GM12878 (cell line): Measurements from ENCODE around the gene NOL4L. TPM values are rescaled to one million over a fixed set of nuclear protein-coding genes. Genes with fewer than 3 reads are reported as not detected.

Source experiments
- ATAC-seq: fragments of 200-7000 bp; cut with Tn5 transposase; 3 replicates; pipeline ENCODE4 v1.9.1; 2020; ENCODE audit warnings: mild to moderate bottlenecking, moderate library complexity
- BruUV-seq: library from RNA; stranded (reverse); fragments of 400-500 nt; replicated peaks from 2 replicates; lab custom pipeline; 2021; lab: Mats Ljungman, UMichigan
- CTCF ChIA-PET: fragments of 300-600 bp; sonication (Branson Sonifier 250); formaldehyde crosslinking; extraction: SDS; loops from one replicate; lab custom pipeline; 2021; ENCODE audit warnings: inconsistent platforms; lab: Yijun Ruan, JAX
- POLR2A ChIA-PET: fragments of 350-600 bp; formaldehyde crosslinking; extraction: SDS; loops from one replicate; lab custom pipeline; 2021; ENCODE audit warnings: inconsistent platforms; lab: Charles Lee
- RAD21 ChIA-PET: fragments of 300-600 bp; sonication (Branson Sonifier 250); formaldehyde crosslinking; loops from one replicate; lab custom pipeline; 2023; ENCODE audit warnings: antibody characterized with exemption; ENCODE audit not compliant: unreplicated experiment; lab: Charles Lee
- SMC1A ChIA-PET: fragments of 300-600 bp; sonication (Branson Sonifier 250); formaldehyde crosslinking; loops from one replicate; lab custom pipeline; 2023; ENCODE audit not compliant: unreplicated experiment, uncharacterized antibody; lab: Charles Lee
- DNase-seq: peaks from one replicate; pipeline ENCODE4 v3.0.0-alpha.2; 2011; ENCODE audit warnings: low read depth, low spot score
- FAIRE-seq: peaks from 3 replicates; lab custom pipeline; 2011; peaks lifted over from hg19 to GRCh38; lab: Jason Lieb, UNC
- H2AFZ ChIP-seq: 2 replicates; pipeline ENCODE4 v1.6.0; 2011; ENCODE audit warnings: low read depth, low read length, control low read depth; ENCODE audit not compliant: control insufficient read depth
- H3K27ac ChIP-seq: 2 replicates; pipeline ENCODE4 v1.5.1; 2011; ENCODE audit warnings: control low read depth; ENCODE audit not compliant: control insufficient read depth, insufficient read depth
- H3K27me3 ChIP-seq, 2 experiments: replicated peaks in 1 of 2; 2 replicates each; pipeline versions ENCODE4 v1.6.0 to v1.6.1; 2011; ENCODE audit warnings: low read length in 1 of 2; ENCODE audit not compliant: control insufficient read depth in 2 of 2, insufficient read depth in 2 of 2
- H3K36me3 ChIP-seq, 2 experiments: 2 replicates each; pipeline ENCODE4 v1.5.1; 2011; ENCODE audit warnings: low read length in 1 of 2; ENCODE audit not compliant: control insufficient read depth in 2 of 2, insufficient read depth in 2 of 2
- H3K4me1 ChIP-seq: 2 replicates; pipeline ENCODE4 v1.6.1; 2011; ENCODE audit warnings: mild to moderate bottlenecking, low read length, moderate library complexity, mixed read lengths; ENCODE audit not compliant: control insufficient read depth, insufficient read depth
- H3K4me2 ChIP-seq: 2 replicates; pipeline ENCODE4 v1.6.0; 2011; ENCODE audit warnings: control low read depth; ENCODE audit not compliant: control insufficient read depth, insufficient read depth
- H3K4me3 ChIP-seq: fragments of 200-600 bp; sonication (generic); 2 replicates; pipeline ENCODE4 v1.5.1; 2016
- H3K79me2 ChIP-seq: 2 replicates; pipeline ENCODE4 v1.6.0; 2011; ENCODE audit warnings: low read length; ENCODE audit not compliant: control insufficient read depth, insufficient read depth
- H3K9ac ChIP-seq: 2 replicates; pipeline ENCODE4 v1.8.0; 2011; ENCODE audit warnings: low read length, control low read depth, mixed read lengths; ENCODE audit not compliant: control insufficient read depth, insufficient read depth
- H3K9me3 ChIP-seq: replicated peaks from 3 replicates; pipeline ENCODE4 v1.5.1; 2011; ENCODE audit warnings: mild to moderate bottlenecking, low read length; ENCODE audit not compliant: control insufficient read depth, insufficient read depth
- H4K20me1 ChIP-seq: 2 replicates; pipeline ENCODE4 v1.6.0; 2011; ENCODE audit not compliant: control insufficient read depth, insufficient read depth
- BACH1 ChIP-seq: fragments of 450-650 bp; IDR thresholded peaks from 2 replicates; pipeline ENCODE4 v1.6.1; 2017; ENCODE audit warnings: mild to moderate bottlenecking, borderline replicate concordance
- BMI1 ChIP-seq: fragments of 450-650 bp; IDR thresholded peaks from 2 replicates; pipeline ENCODE4 v1.6.1; 2016; ENCODE audit warnings: mild to moderate bottlenecking, moderate library complexity, borderline replicate concordance
- CREM ChIP-seq: IDR thresholded peaks from 2 replicates; pipeline ENCODE4 v1.6.1; 2014; ENCODE audit warnings: antibody characterized with exemption, low read depth
- EGR1 ChIP-seq, 2 experiments: IDR thresholded peaks; 1 replicate in 1 of 2; 2 replicates in 1 of 2; pipeline ENCODE4 v1.6.1; 2011 to 2012; ENCODE audit warnings: low read depth in 2 of 2, low read length in 2 of 2, borderline replicate concordance in 1 of 2, mild to moderate bottlenecking in 1 of 2, moderate library complexity in 1 of 2
- ESRRA ChIP-seq: IDR thresholded peaks from 2 replicates; pipeline ENCODE4 v1.6.1; 2012; ENCODE audit warnings: mild to moderate bottlenecking, low read length, improper control_type of control experiment
- EZH2 ChIP-seq: IDR thresholded peaks from 2 replicates; pipeline ENCODE4 v1.6.1; 2012; ENCODE audit warnings: low read depth, mild to moderate bottlenecking, control low read depth, inconsistent platforms, low read length, borderline replicate concordance; ENCODE audit not compliant: control insufficient read depth
- LARP7 ChIP-seq: fragments of 450-650 bp; IDR thresholded peaks from 2 replicates; pipeline ENCODE4 v1.6.1; 2017; ENCODE audit warnings: mild to moderate bottlenecking
- MTA2 ChIP-seq: fragments of 450-650 bp; IDR thresholded peaks from 2 replicates; pipeline ENCODE4 v1.6.1; 2016; ENCODE audit warnings: low read depth, mild to moderate bottlenecking, moderate library complexity
- NRF1 ChIP-seq: conservative IDR thresholded peaks from 2 replicates; pipeline ENCODE4 v1.6.1; 2011; ENCODE audit warnings: mild to moderate bottlenecking, low read depth, low read length, improper control_type of control experiment
- POLR2A ChIP-seq: IDR thresholded peaks from 2 replicates; pipeline ENCODE4 v1.6.1; 2011; ENCODE audit warnings: low read depth, mild to moderate bottlenecking, low read length
- RAD51 ChIP-seq: fragments of 450-650 bp; IDR thresholded peaks from 2 replicates; pipeline ENCODE4 v1.6.1; 2016; ENCODE audit warnings: moderate library complexity, mild to moderate bottlenecking, inconsistent platforms
- SIX5 ChIP-seq: IDR thresholded peaks from 2 replicates; pipeline ENCODE4 v1.6.1; 2011; ENCODE audit warnings: mild to moderate bottlenecking, low read depth, low read length, moderate library complexity; ENCODE audit not compliant: severe bottlenecking
- SPI1 ChIP-seq: IDR thresholded peaks from 2 replicates; pipeline ENCODE4 v1.6.1; 2011; ENCODE audit warnings: low read depth, mild to moderate bottlenecking, low read length, moderate library complexity, borderline replicate concordance; ENCODE audit not compliant: insufficient read depth
- SRF ChIP-seq, 2 experiments: IDR thresholded peaks; 2 replicates each; pipeline ENCODE4 v1.6.1; 2011; ENCODE audit warnings: low read depth in 2 of 2, low read length in 2 of 2, mild to moderate bottlenecking in 1 of 2, moderate library complexity in 1 of 2
- TARDBP ChIP-seq: IDR thresholded peaks from 2 replicates; pipeline ENCODE4 v1.6.1; 2016; ENCODE audit warnings: borderline replicate concordance
- TCF12 ChIP-seq: IDR thresholded peaks from 2 replicates; pipeline ENCODE4 v1.6.1; 2011; ENCODE audit warnings: low read depth, mild to moderate bottlenecking, low read length
- WRNIP1 ChIP-seq: IDR thresholded peaks from 2 replicates; pipeline ENCODE4 v1.6.1; 2011; ENCODE audit warnings: low read depth, low read length, improper control_type of control experiment, borderline replicate concordance
- YY1 ChIP-seq: IDR thresholded peaks from 2 replicates; pipeline ENCODE4 v1.6.1; 2011; ENCODE audit warnings: low read depth, mild to moderate bottlenecking, low read length
- ZBTB33 ChIP-seq: fragments of 450-650 bp; IDR thresholded peaks from 2 replicates; pipeline ENCODE4 v1.6.1; 2017; ENCODE audit warnings: mild to moderate bottlenecking
- WGBS: methylation state at CpG from one replicate; pipeline ENCODE4 v1.1.6; 2016; ENCODE audit warnings: low lambda C conversion rate; ENCODE audit not compliant: insufficient replicate concordance, insufficient coverage; ENCODE audit errors: missing lambda C conversion rate; 5-methylcytosine and 5-hydroxymethylcytosine counted together
- in situ Hi-C: fragments of 300-500 bp; cut with MboI; formaldehyde crosslinking; loops from 9 replicates; pipeline ENCODE4 v1.14.3; 2018; ENCODE audit warnings: mixed read lengths
- intact Hi-C: fragments of 100-400 bp; cut with micrococcal nuclease; formaldehyde crosslinking; loops from one replicate; pipeline ENCODE4 v1.14.2; 2022; ENCODE audit not compliant: unreplicated experiment
- polyA plus RNA-seq, 11 experiments: library from polyadenylated mRNA; depleted of rRNA in 4 of 11; unstranded in 6 of 11; stranded (reverse) in 5 of 11; fragments of >200 nt; fragmentation: Nextera tagmentation in 4 of 11; fragmentation: Illumina TruSeq in 1 of 11; extraction: Ambion mirVana in 4 of 11; extraction: Trizol in 1 of 11; gene quantifications; 1 replicate in 1 of 11; 2 replicates in 10 of 11; pipeline versions ENCODE4 v1.2.1 to v1.2.3, GENCODE V29; 2011 to 2016; ENCODE audit warnings: inconsistent platforms in 2 of 11, missing spikeins in 2 of 11, low read depth in 1 of 11
- total RNA-seq, 4 experiments: library from RNA; depleted of rRNA in 3 of 4; stranded (reverse); fragments of >200 nt in 3 of 4; fragmentation: Illumina TruSeq in 1 of 4; extraction: Trizol in 1 of 4; gene quantifications; 2 replicates each; pipeline versions ENCODE4 v1.2.1 to v1.2.3, GENCODE V29; 2013 to 2021
- TF ChIP-seq, protein P1 (sequence below): IDR thresholded peaks from 2 replicates; pipeline ENCODE4 v1.6.1; 2011; ENCODE audit warnings: low read depth, low read length, improper control_type of control experiment, borderline replicate concordance

The NOL4L gene
- total and polyA plus RNA-seq, 10 of the 15 experiments (the other 5 are each of a cell fraction or from before 2014, with no cell fraction given), result 2.3 to 24.0 (median 8.0) TPM

- Histone ChIP-seq H3K27me3 (no peaks in the 10 kb centered on the region), H4K20me1 (no peaks in the 10 kb centered on the region), H3K4me2 (peak overlapping the region; percentile 79), H3K9me3 (no peaks in the 10 kb centered on the region), H3K4me3 (peak overlapping the region; percentile 61), H2AFZ (peak overlapping the region; percentile 65), H3K79me2 (no peaks in the 10 kb centered on the region; the same call in 1 of the 2 replicates), H3K4me1 (peaks cover 46% of the 10 kb centered on the region), H3K27ac (peak overlapping the region; percentile 64), H3K36me3 (no peaks in the 10 kb centered on the region), H3K9ac (peak overlapping the region; percentile 37; the same call in 1 of the 2 replicates)
- TF ChIP-seq BMI1 (peak; percentile 81), CREM (0 out of 2 replicates have a peak, but pooled peaks have one; percentile 4), TARDBP (no peak), EGR1 (IDR thresholded peaks at IDR 0.05; ENCODE audit: borderline replicate concordance in 1 of 2, low read depth in 2 of 2, low read length in 2 of 2) (peak in 1 of 2 experiments; percentile 77; a peak in 1 of 3 replicates), POLR2A (peak; percentile 45; the same call in 1 of the 2 replicates), SPI1 (peak; percentile 51; the same call in 1 of the 2 replicates), BACH1 (0 out of 2 replicates have a peak, but pooled peaks have one; percentile 18), ZBTB33 (no peak), WRNIP1 (no peak), TCF12 (0 out of 2 replicates have a peak, but pooled peaks have one; percentile 3), MTA2 (no peak), RAD51 (no peak), SIX5 (no peak), YY1 (no peak), ESRRA (no peak), EZH2 (no peak), SRF (IDR thresholded peaks at IDR 0.05; ENCODE audit: low read depth in 2 of 2, low read length in 2 of 2) (0 out of 4 replicates have a peak, but pooled peaks of 1 of the 2 experiments have one; percentile 1), LARP7 (0 out of 2 replicates have a peak, but pooled peaks have one; percentile 18), NRF1 (peak; percentile 49)
- TF ChIP-seq, protein P1, sequence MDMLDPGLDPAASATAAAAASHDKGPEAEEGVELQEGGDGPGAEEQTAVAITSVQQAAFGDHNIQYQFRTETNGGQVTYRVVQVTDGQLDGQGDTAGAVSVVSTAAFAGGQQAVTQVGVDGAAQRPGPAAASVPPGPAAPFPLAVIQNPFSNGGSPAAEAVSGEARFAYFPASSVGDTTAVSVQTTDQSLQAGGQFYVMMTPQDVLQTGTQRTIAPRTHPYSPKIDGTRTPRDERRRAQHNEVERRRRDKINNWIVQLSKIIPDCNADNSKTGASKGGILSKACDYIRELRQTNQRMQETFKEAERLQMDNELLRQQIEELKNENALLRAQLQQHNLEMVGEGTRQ, result no peak
- ATAC-seq (peak; percentile 76), FAIRE-seq (no peak), DNase-seq (no peak)
- in situ Hi-C loops (no loop called here), intact Hi-C loops (loop anchor here (2.0 kb wide), 1 partner anchor 49 kb away; the partner anchor contains the start of gene NOL4L)
- CTCF ChIA-PET, result interaction anchor here (1.5 to 8.6 kb wide), 3 partner anchors 11 to 115 kb away, joined by 3 to 81 read pairs (median 7); no protein-coding TSS in a partner anchor
- no TSS peak for BruUV-seq
- POLR2A ChIA-PET, result interaction anchor here (0.6 to 2.7 kb wide), 4 partner anchors 11 to 261 kb away, joined by 3 to 27 read pairs (median 4); no protein-coding TSS in a partner anchor
- RAD21 ChIA-PET, result interaction anchor here (0.7 to 8.3 kb wide), 6 partner anchors 12 to 242 kb away, joined by 3 to 85 read pairs (median 3); partner anchors contain the start of gene NOL4L
- WGBS, result 3% methylated on average over 58 of the region's 68 CpGs
- SMC1A ChIA-PET, result interaction anchor here (1.4 to 11.5 kb wide), 4 partner anchors 12 to 92 kb away, joined by 5 to 107 read pairs (median 8); no protein-coding TSS in a partner anchor
These were observed 48.9 kb downstream of the NOL4L start for GRCh38 chr20:32535953-32536823.
